Lung microvascular endothelial cell (primary cell): ENCODE measurements around the gene MESP2. TPM values are rescaled to one million over a fixed set of nuclear protein-coding genes. Genes with fewer than 3 reads are reported as not detected.

Experiments used
- DNase-seq, 2 donors: peaks; one replicate each; pipeline versions ENCODE4 v3.0.0 to v3.0.0-alpha.2; 2010; ENCODE audit warnings: low read depth in 2 of 2
- total RNA-seq: library from RNA; depleted of rRNA; stranded (reverse); fragments of >200 nt; gene quantifications from 2 replicates; pipeline ENCODE4 v1.2.1, GENCODE V29; 2014

The MESP2 gene
- total RNA-seq, 1 donor from 2014 or later: not detected

GRCh38 chr15:89755701-89756100 is 20.4 kb upstream of the MESP2 start:
- DNase-seq: no peak

GRCh38 chr15:89756897-89757296 is 19.2 kb upstream of the MESP2 start:
- DNase-seq: no peak

- DNase-seq: no peak
Observed at GRCh38 chr15:89758283-89758682, 17.8 kb upstream of the MESP2 start.

GRCh38 chr15:89758981-89759380 is 17.2 kb upstream of the MESP2 start:
- no peak for DNase-seq

- no peak for DNase-seq
Observed at GRCh38 chr15:89759835-89760234, 16.3 kb upstream of the MESP2 start.

GRCh38 chr15:89760303-89761008 is 15.7 kb upstream of the MESP2 start:
- DNase-seq: peak; percentile 70 to 77

- no peak for DNase-seq
Observed at GRCh38 chr15:89761009-89761831, 14.9 kb upstream of the MESP2 start.

GRCh38 chr15:89761929-89762328 is 14.2 kb upstream of the MESP2 start:
- DNase-seq: no peak

- DNase-seq: no peak
Observed at GRCh38 chr15:89765694-89766093, 10.4 kb upstream of the MESP2 start.

GRCh38 chr15:89766357-89767311 is 9.5 kb upstream of the MESP2 start:
- peak in 1 of 2 donors; percentile 45 for DNase-seq

- DNase-seq: no peak
Observed at GRCh38 chr15:89767411-89767915, 8.7 kb upstream of the MESP2 start.

- peak; percentile 31 to 34 for DNase-seq
Observed at GRCh38 chr15:89768071-89768500, 8.0 kb upstream of the MESP2 start.

GRCh38 chr15:89769366-89769765 is 6.8 kb upstream of the MESP2 start:
- no peak for DNase-seq

GRCh38 chr15:89770041-89770440 is 6.1 kb upstream of the MESP2 start:
- peak in 1 of 2 donors; percentile 40 for DNase-seq

GRCh38 chr15:89772932-89773583 is 3.1 kb upstream of the MESP2 start:
- peak in 1 of 2 donors; percentile 35 for DNase-seq

GRCh38 chr15:89774492-89774891 is 1.6 kb upstream of the MESP2 start:
- no peak for DNase-seq

- DNase-seq: no peak
Observed at GRCh38 chr15:89775815-89776214, 317 bp upstream of the MESP2 start.

- DNase-seq: no peak
Observed at GRCh38 chr15:89777073-89777751, 1.1 kb downstream of the MESP2 start.

GRCh38 chr15:89777782-89778380 is 1.7 kb downstream of the MESP2 start:
- no peak for DNase-seq

- no peak for DNase-seq
Observed at GRCh38 chr15:89778861-89779260, 2.7 kb downstream of the MESP2 start.
